ENCODE data around the gene ZNF280B.
"Not testable (repeated sequence)": the region's sequence is repeated elsewhere in the genome, so short reads cannot be mapped to it uniquely, and the experiment has no call there.

Gene ZNF280B

DNA sequence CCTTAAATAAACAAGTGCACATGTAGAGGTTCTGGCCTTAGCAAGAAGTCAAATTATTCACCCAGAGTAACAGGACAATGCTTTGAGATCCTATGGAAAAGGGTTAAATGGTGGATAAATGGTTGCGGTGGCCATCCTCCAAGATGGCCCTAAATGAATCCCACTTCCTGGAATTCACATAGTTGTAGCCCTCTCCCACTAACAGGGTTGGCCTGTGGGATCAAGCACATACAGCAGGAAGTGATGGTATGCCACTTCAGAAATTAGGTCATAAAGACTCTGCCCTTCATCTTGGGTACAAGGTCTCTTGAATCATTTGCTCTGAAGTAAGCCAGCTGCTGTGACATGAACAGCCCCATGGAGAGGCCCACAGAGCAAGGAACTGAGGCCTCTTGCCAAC lies 1.8 kb downstream of the ZNF280B start:
- no peak for DNase-seq

DNA sequence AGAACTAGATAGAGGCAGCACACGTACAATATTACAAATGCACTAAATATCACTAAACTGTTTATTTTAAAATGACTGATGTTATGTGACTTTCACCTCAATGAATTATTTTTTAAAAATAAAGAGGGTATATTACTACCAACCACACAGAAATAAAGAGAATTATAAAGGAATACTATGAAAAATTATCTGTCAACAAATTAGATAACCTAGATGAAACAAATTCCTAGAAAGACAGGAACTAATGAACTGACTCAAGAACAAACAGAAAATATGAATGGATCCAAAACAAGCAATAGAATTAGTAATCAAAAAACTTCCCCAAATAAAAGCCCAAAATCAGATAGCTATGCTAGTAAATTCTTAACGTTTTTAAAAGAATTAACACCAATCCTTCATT lies 10.3 kb downstream of the ZNF280B start:
- no peak for DNase-seq

DNA sequence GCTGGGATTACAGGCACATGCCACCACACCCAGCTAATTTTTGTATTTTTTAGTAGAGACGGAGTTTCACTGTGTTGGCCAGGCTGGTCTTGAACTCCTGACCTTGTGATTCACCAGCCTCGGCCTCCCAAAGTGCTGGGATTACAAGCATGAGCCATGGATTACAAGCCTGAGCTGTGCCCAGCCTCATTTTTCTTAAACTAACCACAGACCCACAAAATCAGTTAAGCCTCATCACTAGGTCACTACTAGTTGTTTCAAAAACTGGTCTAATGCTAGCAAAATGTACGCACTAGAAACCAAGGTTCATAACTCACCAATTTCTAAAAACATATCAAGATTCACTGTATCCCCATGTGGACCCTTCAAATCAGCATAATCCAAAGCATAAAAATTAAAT lies 17.0 kb downstream of the ZNF280B start:
- DNase-seq = not testable (repeated sequence)

DNA sequence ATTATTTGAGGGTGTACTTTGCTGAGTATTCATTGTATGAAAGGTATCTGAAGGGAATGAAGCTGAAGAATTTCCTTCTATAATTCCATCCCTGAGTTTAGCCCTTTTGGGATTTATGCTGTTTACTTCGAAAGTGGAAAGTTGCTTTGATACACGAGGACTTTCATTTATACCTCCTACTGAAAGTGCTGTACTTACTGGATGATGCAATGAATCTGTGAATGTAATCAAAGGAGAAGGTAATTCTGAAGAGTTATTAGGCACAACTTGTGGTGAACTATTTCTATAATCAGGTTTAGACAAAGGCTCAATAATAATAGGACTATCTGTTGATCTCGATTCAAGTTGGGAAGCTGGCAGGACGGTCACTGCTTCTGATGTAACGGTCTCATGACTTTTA lies 19.8 kb downstream of the ZNF280B start:
- no peak for DNase-seq

DNA sequence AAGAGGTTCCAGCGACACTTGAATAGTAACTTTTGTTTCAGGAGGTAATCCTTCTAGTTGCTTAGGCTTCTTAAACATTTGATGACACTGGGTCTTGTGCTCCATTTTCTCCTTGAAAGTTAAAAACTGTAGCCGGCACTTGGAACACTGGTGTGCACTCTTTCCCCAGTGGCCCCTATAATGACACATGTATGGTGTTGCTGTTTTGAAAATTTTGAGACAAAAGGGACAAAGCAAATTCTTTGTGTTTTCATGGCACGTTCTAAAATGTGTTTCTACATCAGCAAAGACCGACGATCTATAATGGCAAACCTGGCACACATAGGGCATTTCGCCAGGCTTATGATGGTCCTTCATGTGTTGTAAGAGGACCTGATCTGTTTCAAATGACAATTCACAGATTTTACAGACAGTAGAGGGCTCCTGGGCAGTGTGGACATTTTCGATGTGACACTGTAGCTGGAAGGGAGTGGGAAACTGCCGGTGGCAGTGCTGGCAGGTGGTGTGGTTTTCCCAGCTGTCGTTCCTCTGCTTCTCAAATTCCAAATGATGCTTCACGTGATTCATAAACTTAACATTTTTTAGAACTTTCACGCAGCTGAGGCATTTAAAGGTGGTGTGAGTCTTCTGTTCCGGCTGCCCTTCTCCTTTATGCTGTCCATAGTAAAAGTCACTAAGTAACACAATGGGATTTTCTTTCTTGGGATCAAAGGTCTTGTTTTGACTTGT lies 20.5 kb downstream of the ZNF280B start:
- no peak for DNase-seq

DNA sequence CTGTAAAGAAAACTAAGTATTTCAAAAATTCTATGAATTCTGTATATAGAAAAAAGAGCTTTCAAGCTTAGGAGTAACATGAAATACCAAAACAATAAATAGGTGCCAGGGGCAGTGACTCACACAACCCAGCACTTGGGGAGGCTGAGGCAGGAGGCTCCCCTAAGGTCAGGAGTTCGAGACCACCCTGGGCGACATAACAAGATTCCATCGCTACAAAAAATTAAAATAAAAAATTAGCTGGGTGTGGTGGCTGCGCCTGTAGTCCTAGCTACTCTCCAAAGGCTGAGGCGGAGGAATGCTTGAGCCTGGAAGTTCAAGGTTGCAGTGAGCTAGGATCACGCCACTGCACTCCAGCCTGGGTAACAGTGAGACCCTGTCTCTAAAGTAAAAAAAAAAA lies 21.5 kb downstream of the ZNF280B start:
- no peak for DNase-seq

DNA sequence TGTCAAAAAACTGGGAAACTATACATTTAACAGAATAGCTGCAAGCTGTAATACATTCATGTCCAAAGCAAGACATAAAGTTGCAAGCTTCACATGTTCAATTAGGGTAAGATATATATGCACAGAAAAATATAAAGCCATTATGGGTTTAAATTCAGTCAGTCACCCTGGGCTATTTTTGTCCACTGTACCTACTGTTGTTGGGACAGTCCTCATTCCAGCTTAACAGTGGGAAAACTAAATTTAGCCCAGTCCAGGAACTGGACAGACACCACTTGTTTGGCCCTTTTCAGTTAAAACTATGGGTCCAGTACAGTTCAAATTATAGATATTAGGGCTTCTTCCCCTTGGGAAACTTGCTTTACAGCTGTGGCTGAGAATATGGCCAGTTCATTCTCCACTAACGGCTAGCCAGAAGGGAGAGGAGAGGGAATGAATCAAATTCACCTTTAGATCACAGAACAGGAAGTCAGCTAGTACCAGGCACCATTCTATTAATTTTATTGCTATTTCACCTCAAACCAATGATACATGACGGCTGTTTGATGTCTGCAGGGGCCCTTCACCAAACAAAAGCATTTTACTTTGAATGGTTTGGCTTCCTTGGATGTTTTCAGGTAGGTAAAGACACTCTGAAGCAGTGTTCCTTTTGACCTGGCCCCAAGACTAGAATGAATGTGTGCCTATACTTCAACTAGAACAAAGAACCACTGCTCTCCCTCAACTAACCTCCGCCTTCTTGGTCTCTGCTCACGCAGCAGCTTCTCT lies 22.2 kb downstream of the ZNF280B start:
- no peak for DNase-seq

DNA sequence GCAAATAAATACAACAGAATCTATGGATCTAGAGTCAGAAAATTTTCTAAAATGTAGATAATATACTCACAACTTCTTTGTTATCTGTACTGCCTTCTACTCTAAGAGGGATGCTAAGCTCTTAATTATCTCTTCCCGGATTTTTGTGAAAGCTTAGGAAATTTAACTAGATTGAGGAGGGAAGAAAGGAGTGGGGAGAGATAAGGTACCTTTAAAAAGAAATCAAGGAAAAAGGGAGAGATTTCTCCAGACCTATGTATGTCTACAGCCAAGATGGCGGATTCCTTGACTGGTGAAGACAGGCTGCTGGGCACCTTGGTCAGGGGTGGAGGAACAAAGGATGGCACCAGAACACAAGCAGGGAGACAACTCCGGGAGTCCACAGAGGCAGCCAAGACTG lies 23.0 kb downstream of the ZNF280B start:
- no peak for DNase-seq

DNA sequence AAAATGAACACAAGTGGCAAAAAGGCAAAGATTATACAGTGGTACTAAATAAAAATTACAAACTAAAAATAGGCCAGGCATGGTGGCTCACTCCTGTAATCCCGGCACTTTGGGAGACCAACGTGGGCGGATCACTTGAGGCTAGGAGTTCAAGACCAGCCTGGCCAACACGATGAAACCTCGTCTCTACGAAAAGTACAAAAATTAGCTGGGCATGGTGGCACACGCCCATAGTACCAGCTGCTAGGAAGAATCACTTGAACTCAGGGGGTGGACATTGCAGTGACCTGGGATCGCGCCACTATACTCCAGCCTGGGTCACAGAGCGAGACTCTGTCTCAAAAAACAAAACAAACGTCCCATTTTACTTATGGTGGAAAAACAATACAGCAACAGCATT lies 24.5 kb downstream of the ZNF280B start:
- DNase-seq = no peak

DNA sequence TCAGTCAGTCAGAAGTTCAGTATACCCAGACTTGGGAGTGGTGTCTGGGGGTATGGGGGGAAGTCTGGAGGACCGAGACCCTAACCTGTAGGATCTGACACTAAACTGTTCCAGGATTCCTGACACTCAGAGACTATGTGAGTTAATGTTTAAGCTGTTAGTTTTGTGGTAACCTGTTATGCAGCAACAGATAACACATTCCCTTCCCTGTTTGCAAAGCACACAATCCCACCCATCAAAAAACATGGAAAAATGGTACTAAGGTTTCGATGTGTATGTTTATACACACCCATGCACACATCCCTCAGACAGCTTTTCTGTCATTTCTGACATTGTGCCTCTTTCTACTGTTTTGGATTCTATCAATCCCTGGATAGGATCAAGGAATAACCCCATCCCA lies 27.6 kb downstream of the ZNF280B start:
- DNase-seq = no peak

DNA sequence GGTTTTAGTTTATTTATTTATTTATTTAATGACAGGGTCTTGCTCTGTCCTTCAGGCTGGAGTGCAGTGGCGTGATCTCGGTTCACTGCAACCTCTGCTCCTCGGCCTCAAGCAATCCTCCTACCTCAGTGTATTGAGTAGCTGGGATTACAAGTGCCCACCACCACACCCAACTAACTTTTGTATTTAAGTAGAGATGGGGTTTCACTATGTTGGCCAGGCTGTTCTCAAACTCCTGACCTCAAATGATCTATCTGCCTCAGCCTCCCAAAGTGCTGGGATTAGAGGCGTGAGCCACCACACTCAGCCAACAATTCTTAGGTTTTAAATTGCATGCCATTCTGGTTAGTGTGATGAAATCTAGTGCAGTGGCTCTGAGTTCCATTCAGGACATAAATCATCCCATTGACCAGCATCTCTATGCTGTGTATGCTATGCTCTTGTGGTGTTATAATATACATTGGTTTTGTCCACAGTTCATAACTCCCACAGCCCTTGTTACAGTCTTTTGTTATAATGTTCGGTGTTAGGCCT lies 28.5 kb downstream of the ZNF280B start:
- DNase-seq = no peak

DNA sequence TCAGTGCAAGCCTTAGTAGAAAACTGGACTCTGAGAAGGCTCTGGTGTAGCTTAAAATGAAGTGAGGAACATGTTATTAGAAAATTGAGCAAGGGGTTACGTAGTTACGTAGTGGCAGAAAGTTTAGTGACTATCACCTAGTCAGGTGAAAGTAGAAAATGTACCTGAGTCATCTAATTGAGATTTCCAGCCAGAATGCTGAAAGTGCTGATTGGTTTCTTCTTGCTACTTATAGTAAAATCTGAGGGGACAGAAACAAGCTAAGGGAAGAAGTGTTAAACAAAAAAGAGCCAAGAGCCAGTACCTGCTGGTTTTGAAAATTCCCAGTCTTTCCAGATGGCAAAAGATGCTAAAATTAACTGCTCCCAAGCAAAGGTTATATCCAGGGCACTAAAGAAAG lies 29.4 kb downstream of the ZNF280B start:
- DNase-seq = no peak

DNA sequence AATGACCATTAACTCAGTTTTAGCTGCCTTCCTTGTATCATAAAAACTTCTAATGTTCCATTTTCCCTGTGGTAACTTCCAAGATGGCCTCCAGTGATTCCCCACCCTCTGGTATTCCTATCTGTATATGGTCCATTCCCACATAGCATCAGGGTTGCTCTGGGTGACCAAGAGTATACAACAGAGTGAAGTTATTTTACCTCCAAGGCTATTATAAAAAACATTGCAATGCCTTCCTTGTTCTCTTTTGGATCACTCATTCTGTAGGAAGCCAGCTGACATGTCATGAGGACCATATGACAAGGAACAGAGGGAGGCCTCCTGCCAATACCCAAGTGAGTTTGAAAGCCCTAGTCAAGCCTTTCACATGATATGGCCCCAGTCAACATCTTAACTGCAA lies 30.1 kb downstream of the ZNF280B start:
- DNase-seq = no peak

DNA sequence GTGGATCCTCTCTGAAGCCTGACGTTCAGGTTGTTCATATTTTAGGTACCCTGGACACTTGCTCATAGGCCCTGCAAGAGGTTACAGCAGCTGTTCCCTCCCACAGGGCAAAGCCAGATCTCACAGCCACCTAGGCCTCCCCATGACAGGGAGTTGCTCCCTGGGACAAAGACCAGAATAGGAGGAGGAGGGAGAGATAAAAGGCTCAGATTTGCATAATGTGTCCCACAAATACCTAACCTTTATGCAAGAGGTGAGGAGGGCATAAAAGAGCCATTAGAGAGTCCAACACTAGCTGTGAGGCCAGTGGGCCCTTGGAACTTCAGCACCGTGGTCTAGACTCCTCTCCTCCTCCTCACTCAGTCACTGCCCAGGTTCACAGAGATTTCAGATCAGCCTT lies 33.8 kb downstream of the ZNF280B start:
- no peak for DNase-seq

DNA sequence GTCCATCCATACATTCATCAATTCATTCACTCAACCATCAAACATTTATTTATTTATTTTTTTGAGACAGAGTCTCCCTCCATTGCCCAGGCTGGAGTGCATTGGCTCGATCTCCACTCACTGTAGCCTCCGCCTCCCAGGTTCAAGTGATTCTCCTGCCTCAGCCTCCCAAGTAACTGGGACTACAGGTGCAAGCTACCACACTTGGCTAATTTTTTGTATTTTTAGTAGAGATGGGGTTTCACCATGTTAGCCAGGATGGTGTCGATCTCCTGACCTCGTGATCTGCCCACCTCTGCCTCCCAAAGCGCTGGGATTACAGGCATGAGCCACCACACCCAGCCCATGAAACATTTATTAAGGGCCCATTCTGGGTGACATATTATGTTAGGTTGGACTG lies 37.4 kb downstream of the ZNF280B start:
- DNase-seq = not testable (repeated sequence)

DNA sequence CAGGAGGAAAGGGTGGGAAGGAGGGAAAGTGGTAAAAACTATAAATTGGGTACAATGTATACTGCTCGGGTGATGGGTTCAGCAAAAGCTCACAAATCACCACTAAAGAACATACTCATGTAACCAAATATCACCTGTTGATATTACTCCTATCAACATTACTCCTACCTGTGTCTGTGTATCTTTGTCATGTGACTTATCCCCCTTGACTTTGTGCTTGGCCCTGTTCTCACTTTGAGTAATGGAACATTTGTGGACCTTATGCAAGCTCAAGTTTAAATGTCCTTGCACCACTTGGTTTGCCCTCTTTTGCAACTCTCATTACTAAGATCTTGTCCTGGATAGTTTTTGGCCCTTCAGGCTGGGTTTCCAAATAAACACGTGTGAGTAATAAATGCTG lies 39.0 kb downstream of the ZNF280B start:
- DNase-seq = no peak

DNA sequence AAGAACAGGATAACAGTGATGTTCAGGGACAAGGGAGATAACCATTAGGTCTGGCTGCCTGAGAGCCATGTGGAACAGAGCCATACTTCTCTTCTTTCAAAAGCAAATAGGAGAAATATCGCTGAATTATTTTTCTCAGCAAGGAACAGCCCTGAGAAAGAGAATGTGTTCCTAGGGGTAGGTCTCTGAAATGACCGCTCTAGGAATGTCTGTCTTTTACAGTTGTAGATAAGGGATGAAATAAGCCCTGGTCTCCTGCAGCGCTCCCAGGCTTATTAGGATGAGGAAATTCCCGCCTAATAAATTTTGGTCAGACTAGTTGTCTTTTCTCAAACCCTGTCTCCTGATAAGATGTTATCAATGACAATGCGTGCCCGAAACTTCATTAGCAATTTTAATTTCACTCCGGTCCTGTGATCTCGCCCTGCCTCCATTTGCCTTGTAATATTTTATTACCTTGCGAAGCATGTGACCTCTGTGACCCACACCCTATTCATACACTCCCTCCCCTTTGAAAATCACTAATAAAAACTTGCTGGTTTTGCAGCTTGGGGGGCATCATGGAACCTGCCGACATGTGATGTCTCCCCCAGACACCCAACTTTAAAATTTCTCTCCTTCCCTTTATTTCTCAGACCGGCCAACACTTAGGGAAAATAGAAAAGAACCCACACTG lies 39.6 kb downstream of the ZNF280B start:
- DNase-seq = not testable (repeated sequence)

DNA sequence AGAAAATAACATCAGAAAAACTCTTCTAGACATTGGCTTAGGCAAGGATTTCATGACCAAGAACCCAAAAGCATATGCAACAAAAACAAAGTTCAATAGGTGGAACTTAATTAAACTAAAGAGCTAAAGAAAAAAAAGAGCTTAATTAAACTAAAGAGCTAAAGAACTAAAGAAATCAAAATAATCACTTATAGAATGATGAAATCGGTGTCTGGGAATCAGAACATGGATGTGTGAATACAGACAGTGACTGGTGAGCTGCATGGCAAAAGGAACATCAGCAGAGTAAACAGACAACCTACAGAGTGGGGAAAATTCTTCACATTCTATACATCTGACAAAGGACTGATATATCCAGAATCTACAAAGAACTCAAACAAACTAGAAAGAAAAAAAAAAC lies 41.4 kb downstream of the ZNF280B start:
- DNase-seq = no peak

DNA sequence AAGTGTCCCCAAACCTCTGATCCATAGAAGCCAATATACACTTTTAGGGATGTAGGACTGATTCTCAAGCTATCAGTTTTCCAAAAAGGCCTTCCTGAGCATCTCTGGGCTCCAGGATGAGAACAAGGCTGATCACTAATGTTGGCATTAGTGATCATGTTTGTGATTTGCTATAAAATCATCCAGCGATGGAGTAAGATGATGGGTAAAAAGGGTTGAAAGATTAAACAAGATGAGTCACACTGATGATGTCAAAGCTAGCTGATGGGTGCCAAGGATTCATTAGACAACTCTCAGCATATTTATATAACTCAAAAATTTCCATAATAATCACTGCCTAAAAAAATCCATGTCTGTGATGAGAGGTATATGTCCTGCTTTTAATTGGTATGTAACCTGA lies 42.8 kb downstream of the ZNF280B start:
- DNase-seq = no peak

DNA sequence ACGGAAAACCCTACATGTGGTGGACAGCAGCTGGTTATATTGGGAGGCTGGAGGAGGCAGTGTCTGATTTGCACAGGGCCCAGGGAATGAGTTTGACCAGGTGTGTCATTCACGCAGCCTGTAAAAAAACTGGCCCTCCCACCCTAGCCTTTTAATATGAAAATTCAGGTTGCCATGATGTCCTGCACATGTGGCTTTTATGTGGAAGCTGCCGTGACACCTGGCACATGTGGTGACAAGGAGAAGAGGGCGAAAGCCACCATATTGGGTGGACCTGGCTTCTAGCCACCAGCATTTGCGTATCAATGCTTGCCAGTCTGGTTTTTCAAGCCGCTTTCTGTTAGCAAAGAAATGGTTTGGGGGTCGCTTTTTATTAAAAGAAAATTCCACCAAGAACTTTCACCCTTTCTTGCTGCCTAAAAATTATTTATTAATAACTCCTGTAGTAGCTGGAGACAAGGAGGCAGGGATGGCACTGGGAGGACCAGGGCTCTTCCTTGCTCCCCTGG lies 43.4 kb downstream of the ZNF280B start:
- DNase-seq = no peak

DNA sequence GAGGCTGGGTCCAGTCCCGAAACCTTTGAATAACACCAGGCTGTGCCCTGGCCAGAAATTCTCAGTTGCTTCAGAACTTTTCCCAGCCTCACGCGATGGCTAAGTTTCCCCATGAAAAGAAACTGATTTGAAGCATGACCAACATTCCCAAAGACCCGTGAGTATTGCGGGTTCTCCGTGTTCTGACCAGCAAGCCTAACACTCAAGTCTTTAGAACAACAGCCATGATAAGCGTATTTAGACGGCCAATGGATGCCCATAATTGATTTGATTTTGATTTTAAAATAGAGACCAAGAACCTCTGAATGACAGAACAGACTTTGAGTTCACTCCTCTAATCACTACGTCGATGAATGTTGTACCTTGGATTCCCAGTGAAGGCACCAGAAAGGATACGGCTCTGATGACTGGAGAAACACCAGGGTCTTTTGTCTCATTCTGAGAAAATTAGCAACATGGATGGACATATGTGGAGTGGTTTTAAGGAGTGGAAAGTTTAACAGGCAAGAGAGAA lies 43.9 kb downstream of the ZNF280B start:
- no peak for DNase-seq

DNA sequence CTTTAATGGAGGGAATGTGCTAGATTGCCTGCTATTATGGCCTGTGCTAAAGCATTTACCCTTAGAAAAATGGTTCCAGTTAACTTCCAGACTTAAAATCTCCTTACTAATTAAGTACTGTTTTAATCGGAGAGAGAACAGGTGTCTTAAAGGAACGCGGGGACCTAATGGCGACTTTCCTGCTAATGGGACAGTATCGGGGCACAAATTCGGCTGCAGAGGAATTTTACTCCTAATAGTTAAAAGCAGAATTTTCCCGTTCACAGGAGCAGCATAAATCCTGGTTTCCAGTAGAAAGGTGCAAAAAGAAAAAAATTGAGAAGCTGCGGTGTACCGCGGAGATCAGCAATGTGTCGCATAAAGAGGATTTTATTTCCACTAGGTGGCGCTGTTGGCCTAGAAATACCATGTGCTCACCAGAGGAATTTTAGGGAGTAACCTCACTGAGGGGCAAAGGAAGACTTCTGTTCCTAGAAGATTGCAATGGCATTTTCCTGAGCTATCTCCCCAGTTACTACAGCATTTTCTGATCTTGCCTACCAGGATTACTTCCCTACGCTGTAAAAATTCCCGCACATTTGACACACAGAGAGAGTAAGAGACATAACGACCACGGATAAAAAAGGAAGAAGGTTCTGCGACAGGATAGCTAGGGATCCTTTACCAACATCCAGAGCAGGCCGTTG lies 44.5 kb downstream of the ZNF280B start:
- peak; percentile 40 to 60 for DNase-seq

Data from activated CD4-positive, alpha-beta T cell treated with anti-CD3 and anti-CD28 coated beads for 4 hours (primary cell).